HUES48 (cell line): ENCODE results near the gene PIK3CG.
"Not testable (repeated sequence)": the region's sequence is repeated elsewhere in the genome, so short reads cannot be mapped to it uniquely, and the experiment has no call there.

Source experiments
- H3K27ac ChIP-seq: one replicate; pipeline ENCODE4 v1.7.0; 2013; ENCODE audit warnings: low read depth, low read length, inconsistent platforms
- H3K27me3 ChIP-seq: 2 replicates; pipeline ENCODE4 v1.6.1; 2013; ENCODE audit warnings: mild to moderate bottlenecking, low read length; ENCODE audit not compliant: control insufficient read depth, insufficient read depth
- H3K36me3 ChIP-seq: 2 replicates; pipeline ENCODE4 v1.6.1; 2013; ENCODE audit warnings: low read length; ENCODE audit not compliant: control insufficient read depth, insufficient read depth
- H3K4me1 ChIP-seq: 2 replicates; pipeline ENCODE4 v1.6.1; 2013; ENCODE audit warnings: mild to moderate bottlenecking, low read length; ENCODE audit not compliant: control insufficient read depth, insufficient read depth
- H3K4me3 ChIP-seq: 2 replicates; pipeline ENCODE4 v1.5.1; 2013; ENCODE audit warnings: mild to moderate bottlenecking, low read depth, low read length
- H3K9ac ChIP-seq: 2 replicates; pipeline ENCODE4 v1.6.1; 2013; ENCODE audit warnings: mild to moderate bottlenecking, low read depth, low read length, moderate library complexity
- H3K9me3 ChIP-seq: 2 replicates; pipeline ENCODE4 v1.6.1; 2013; ENCODE audit warnings: low read length; ENCODE audit not compliant: control insufficient read depth, insufficient read depth

The PIK3CG gene

DNA sequence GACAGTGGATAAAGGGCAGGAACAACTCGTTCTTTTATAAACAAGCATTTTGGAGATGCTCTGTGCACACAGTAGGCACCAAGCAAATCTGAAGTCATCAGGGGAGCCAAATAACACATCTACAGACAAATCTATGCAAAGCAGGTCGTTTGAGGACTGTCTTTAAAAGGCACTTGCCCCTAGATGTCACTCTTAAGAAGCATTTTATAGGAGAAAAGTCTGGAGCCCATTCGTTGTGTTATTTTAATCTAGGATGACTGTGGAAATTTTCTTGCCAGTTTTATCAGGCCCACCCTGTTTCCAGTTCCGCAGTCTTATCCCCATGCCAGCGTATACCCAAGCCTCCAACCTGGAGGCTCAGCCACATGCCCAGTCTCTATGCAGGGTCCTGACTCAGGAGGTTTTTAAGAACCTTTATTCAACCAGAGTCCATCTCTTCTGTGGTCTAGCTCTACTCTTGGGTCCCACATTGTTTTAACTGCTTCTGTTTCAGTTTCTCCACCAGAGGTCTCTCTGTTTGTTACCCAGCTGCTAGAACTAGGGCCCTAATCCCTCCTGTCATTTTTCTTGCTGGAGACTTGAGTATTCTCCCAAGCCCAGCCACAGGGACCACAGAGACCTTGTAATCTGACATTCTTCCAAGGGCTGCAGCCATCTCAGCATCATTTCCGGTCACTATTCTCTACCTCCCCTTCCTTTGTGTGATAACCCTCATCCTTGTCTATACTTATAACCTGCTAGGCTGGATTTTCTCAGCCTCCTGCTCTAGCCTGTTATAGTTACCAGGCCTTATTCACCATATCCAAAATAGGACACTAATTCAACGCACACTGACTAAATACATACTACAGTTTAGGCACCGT, 26.7 kb downstream of the PIK3CG start:
- Histone ChIP-seq H3K4me1 (0 out of 2 replicates have a peak, but pooled peaks cover 3% of the 10 kb centered on the region), H3K9ac (no peak overlapping the region), H3K36me3 (no peaks in the 10 kb centered on the region), H3K27ac (no peak overlapping the region), H3K27me3 (no peaks in the 10 kb centered on the region), H3K9me3 (no peaks in the 10 kb centered on the region), H3K4me3 (no peak overlapping the region)

DNA sequence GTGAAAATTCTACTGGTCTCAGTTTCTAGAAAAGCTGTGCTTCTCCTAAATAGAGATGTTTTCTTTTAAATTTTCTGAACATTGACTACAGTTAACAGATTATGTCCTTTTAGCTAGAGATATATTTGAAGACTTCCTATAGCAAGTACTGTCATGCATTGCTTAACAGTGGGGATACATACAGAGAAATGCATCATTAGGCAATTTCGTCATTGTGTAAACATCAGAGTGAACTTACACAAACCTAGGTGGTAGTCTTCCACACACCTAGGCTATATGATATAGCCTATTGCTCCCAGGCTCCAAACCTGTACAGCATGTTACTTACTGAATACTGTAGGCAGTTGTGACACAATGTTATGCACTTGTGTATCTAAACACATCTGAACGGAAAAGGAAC, 28.5 kb downstream of the PIK3CG start:
- H3K4me3 ChIP-seq = no peak overlapping the region
- H3K27ac ChIP-seq = no peak overlapping the region
- 0 out of 2 replicates have a peak, but pooled peaks cover 3% of the 10 kb centered on the region for H3K4me1 ChIP-seq
- H3K9me3 ChIP-seq = no peaks in the 10 kb centered on the region
- no peaks in the 10 kb centered on the region for H3K36me3 ChIP-seq
- H3K27me3 ChIP-seq = no peaks in the 10 kb centered on the region
- H3K9ac ChIP-seq = no peak overlapping the region

DNA sequence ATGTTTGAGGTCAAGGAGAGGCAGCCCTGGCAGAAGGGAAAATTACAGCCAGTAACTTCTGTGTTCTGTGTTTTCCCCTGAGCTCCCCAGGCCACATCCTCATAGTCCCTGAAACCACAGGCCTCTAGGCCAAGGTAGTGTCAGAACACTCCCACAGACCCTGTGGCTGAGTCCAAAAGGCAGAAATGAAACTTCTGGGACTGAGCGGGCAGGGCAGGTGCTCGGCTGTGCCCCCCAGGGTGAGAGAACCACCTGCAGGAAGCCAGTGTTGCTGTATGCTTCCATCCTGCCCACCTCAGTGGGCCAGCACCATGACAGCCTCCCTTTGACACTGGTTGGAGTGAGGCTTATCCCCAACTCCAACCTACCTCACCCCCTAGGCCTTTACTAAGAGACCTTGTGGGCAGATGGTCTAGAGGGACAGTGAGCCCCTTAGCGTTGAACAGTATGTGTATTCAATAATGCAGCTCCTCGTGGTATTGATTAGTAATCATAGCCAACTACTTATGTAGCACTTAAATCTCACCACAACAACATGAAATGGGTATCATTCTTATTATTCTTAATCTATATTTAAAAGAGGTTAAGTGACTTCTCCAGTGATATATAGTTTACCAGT, 30.3 kb downstream of the PIK3CG start:
- Histone ChIP-seq H3K27ac (no peak overlapping the region), H3K9me3 (no peaks in the 10 kb centered on the region), H3K4me1 (0 out of 2 replicates have a peak, but pooled peaks cover 5% of the 10 kb centered on the region), H3K36me3 (no peaks in the 10 kb centered on the region), H3K27me3 (no peaks in the 10 kb centered on the region), H3K4me3 (no peak overlapping the region), H3K9ac (no peak overlapping the region)

DNA sequence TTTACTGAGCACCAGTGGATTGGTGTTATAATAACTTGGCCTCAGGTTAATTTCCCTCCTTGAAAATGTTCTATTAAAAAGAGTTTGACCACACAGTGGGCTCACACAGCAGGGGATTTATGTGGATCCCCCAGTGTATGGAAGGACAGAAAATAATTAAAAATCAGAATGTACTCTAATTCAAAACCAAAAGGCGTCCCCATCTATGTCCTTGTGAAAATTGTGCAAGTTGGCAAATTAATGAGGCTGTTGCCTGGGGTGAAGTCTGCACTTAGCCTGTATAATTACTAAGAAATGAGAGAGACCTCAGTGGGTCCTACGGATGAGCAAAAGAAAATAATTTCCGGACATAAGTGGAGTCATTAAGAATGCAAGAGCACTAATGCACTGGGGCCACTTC, 31.1 kb downstream of the PIK3CG start:
- no peak overlapping the region for H3K9ac ChIP-seq
- H3K9me3 ChIP-seq = no peaks in the 10 kb centered on the region
- no peak overlapping the region for H3K27ac ChIP-seq
- H3K4me3 ChIP-seq = no peak overlapping the region
- 0 out of 2 replicates have a peak, but pooled peaks cover 11% of the 10 kb centered on the region for H3K4me1 ChIP-seq
- no peaks in the 10 kb centered on the region for H3K27me3 ChIP-seq
- H3K36me3 ChIP-seq = no peaks in the 10 kb centered on the region

DNA sequence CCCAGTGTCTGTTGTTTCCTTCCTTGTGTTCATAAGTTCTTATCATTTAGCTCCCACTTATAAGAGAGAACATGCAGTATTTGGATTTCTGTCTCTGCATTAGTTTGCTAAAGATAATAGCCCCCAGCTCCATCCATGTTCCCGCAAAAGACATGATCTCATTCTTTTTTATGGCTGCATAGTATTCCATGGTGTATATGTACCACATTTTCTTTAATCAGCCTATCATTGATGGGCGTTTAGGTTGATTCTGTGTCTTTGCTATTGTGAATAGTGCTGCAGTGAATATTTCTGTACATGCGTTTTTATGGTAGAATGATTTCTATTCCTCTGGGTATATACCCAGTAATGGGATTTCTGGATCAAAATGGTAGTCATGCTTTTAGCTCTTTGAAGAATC, 32.5 kb downstream of the PIK3CG start:
- H3K9me3 ChIP-seq, H3K36me3 ChIP-seq, H3K4me3 ChIP-seq, H3K27me3 ChIP-seq, H3K27ac ChIP-seq, H3K9ac ChIP-seq: not testable (repeated sequence)
- H3K4me1 ChIP-seq = 0 out of 2 replicates have a peak, but pooled peaks cover 11% of the 10 kb centered on the region

DNA sequence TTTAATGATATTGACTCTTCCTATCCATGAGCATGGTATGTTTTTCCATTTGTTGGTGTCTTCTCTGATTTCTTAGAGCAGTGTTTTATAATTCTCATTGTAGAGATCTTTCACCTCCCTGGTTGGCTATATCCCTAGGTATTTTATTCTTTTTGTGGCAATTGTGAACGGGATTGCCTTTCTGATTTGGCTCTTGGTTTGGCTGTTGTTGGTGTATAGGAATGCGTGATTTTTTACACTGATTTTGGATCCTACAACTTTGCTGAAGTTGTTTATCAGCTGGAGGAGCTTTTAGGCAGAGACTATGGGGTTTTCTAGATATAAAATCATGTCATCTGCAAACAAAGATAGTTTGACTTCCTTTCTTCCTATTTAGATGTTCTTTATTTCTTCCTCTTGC, 33.9 kb downstream of the PIK3CG start:
- not testable (repeated sequence) for H3K4me3 ChIP-seq, H3K27me3 ChIP-seq, H3K36me3 ChIP-seq, H3K9me3 ChIP-seq, H3K9ac ChIP-seq, H3K27ac ChIP-seq
- 0 out of 2 replicates have a peak, but pooled peaks cover 11% of the 10 kb centered on the region for H3K4me1 ChIP-seq

DNA sequence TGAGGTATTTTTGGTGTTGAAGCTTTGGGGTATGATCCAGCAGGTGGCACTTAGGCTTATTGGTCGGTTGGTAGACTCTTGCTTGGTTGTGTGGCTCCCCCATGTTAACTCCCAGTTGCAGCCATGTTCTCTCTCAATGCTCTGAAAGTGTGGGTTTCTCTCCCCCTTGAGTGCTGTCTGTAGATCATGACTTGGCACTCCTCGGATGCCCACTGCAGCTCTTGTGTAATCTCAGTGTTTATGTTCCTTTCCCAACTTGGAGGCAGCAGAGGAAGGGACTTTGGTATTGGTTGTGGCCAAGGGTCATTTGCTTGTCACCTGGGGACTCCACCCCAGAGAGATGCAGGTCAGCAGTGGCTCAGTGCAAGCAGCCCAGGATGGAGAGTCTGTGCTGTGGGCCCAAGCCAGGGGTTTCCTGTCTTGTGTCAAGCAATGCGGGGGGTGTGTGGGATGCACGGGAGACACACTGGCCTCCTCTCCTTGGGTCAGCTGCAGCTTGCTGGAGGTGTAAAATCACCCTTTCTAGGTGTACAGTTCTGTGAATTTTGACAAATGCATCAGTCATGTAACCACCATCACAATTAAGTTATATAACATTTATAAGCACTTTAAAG, 36.9 kb downstream of the PIK3CG start:
- no peaks in the 10 kb centered on the region for H3K36me3 ChIP-seq
- no peak overlapping the region for H3K27ac ChIP-seq
- peaks cover 11% of the 10 kb centered on the region; the same call in 1 of the 2 replicates for H3K27me3 ChIP-seq

DNA sequence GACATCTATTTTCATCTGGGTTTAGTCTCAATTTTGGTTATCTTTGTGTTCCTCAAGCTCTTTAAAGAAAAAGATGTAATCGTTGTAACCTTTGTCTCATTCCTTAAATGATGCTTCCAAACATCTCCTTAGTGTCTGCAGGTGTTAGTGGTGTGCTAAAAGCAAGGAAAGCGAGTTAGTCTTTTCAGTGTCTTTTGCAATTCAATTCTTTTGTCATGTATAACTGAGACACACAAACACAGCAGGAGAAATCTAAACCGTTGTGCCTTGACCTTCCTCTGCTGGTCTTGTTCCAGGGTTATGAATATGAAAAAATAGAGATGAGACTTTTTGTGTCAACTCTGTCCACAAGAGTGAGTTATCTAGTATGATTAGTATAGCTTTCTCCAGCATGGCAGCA, 40.7 kb downstream of the PIK3CG start:
- Histone ChIP-seq H3K4me3 (peak overlapping the region; percentile 28; the same call in 1 of the 2 replicates), H3K4me1 (peaks cover 22% of the 10 kb centered on the region), H3K36me3 (no peaks in the 10 kb centered on the region), H3K9ac (no peak overlapping the region), H3K27me3 (peaks cover 11% of the 10 kb centered on the region; the same call in 1 of the 2 replicates), H3K27ac (no peak overlapping the region), H3K9me3 (no peaks in the 10 kb centered on the region)

More for the DNA sequence above, 36.9 kb downstream of the PIK3CG start:
- Histone ChIP-seq H3K9ac (no peak overlapping the region), H3K4me1 (peaks cover 28% of the 10 kb centered on the region), H3K9me3 (no peaks in the 10 kb centered on the region), H3K4me3 (no peak overlapping the region)

DNA sequence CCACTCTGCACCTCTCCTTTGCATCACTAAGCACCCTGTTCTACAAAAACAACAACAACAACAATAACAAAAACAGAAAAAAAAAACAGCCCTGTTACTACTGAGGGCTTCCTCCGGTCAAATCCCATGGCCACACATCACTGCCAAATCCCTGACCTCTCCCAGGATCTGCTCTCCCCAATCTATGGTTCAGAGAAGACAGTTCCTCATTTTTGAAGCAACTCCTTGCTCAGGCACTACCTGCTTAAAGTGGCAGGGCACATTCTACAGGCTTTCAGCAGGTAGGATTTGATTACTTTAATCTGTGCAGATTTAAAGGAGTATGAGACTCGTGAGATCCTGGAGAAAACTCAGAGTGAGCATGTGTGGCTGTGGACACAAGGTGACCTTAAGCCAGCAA, 46.9 kb downstream of the PIK3CG start:
- Histone ChIP-seq H3K9ac (no peak overlapping the region), H3K27me3 (no peaks in the 10 kb centered on the region), H3K4me3 (no peak overlapping the region), H3K9me3 (no peaks in the 10 kb centered on the region), H3K27ac (no peak overlapping the region), H3K36me3 (no peaks in the 10 kb centered on the region), H3K4me1 (no peaks in the 10 kb centered on the region)

DNA sequence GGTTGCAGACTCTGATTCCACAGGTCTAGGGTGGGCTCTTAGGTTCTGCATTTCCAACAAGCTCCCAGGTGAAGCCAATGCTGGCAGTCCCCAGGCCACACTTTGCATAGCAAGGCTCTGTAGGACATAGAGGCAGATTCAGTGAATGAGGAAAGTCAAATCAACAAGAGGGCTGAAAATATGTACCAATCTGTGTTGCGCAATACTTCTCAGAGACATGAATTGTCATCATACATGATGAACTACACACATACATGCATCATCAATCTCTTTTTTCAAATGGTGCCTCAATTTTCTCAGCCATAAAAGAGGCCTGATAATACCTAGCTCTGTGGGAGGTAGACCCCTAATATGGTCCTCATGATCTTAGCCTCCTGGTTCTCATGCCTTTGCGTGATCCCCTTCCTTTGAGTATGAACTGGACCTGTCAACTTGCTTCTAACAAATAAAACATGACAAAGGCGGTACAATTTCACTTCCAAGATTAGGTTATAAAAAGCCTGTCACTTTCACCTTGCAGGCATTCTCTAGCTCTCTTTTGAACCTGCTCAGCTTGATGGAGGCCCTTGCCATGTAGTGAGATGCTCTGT, 49.0 kb downstream of the PIK3CG start:
- H3K4me3 ChIP-seq = no peak overlapping the region
- no peaks in the 10 kb centered on the region for H3K36me3 ChIP-seq
- no peaks in the 10 kb centered on the region for H3K9me3 ChIP-seq
- H3K27me3 ChIP-seq = no peaks in the 10 kb centered on the region
- no peak overlapping the region for H3K9ac ChIP-seq
- H3K4me1 ChIP-seq = no peaks in the 10 kb centered on the region
- no peak overlapping the region for H3K27ac ChIP-seq
